Measurements from ENCODE around the gene LDHA. TPM values are rescaled to one million over a fixed set of nuclear protein-coding genes. Genes with fewer than 3 reads are reported as not detected.
A peak's percentile ranks its signal among the peaks of the same experiment; 100 is the strongest.

LDHA gene
- total RNA-seq: 1,000 to 10,000 TPM in 1 of 2 experiments, 100 to 1,000 TPM in 1; 826 to 1,022 TPM

DNA sequence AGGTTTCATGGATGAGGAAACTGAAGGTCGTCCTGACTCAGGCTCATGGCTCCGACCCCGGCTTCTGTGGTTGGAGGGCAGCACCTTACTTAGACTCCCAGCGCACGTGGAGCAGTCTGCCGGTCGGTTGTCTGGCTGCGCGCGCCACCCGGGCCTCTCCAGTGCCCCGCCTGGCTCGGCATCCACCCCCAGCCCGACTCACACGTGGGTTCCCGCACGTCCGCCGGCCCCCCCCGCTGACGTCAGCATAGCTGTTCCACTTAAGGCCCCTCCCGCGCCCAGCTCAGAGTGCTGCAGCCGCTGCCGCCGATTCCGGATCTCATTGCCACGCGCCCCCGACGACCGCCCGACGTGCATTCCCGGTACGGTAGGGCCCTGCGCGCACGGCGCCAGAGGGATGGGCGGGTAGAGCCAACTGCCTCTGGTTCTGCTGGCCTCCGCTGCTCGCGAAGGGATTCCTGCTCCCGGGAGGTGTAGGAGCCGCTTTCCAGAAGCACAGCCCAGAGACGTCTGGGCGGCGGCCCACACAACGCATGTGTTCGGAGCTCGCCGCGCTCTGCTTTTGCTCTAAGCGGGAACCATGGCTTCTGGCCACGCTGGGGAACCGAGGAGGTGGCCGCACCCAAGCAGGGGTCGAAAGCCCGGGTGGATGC is at the start of gene LDHA:
Gene LDHA (plus strand): TSS at position 289 of the 653 bp plus-strand sequence. CDS start 2,280 bp downstream, outside the sequence.
- Mint-ChIP-seq H3K27me3 (no peaks in the 10 kb centered on the region), H3K27ac (peak within 1 kb of the TSS; percentile 98), H3K9me3 (ENCODE audit: low read depth) (no peaks in the 10 kb centered on the region), H3K4me3 (peak within 1 kb of the TSS; percentile 99), H3K36me3 (peaks cover 43% of the 10 kb centered on the region), H3K4me1 (peaks cover 48% of the 10 kb centered on the region)
- CTCF ChIA-PET: interaction anchor here (0.6 to 6.5 kb wide), 12 partner anchors 10 to 370 kb away, joined by 3 to 40 read pairs (median 4); partner anchors contain the start of genes GTF2H1, HPS5, SAAL1 and TSG101
- ATAC-seq: peak; percentile 79
- DNase-seq: peak; percentile 99

DNA sequence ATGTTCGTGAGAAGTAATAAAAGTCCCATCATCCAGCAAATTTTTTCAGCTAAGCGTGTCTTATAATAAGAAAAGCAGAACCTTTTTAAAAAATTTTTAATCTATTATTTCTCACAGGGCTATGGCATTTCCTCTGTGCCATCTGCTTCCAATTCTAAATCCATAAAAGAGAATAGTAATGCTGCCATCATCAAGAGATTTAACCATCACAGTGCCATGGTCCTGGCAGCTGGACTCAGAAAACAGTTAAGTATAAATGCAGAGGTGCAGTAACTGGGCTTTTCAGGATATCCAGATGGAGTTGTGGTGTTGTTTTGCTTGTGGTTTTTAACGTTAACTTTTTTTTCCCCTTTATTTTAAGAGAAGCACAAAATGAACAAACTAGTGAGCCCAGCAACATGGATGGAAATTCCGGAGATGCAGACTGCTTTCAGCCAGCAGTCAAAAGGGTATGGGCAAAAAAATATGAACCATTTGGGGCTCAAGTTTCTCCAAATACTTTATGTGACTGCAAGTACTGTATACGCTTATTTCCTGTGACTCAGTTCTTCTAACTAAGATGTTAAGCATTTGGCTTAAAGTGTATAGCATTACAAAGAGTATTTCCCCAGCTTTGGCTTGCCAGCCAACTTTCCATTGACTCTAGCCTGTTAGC is 46.8 kb upstream of the LDHA start:
- Mint-ChIP-seq H3K27ac (peak overlapping the region; percentile 54), H3K36me3 (peaks cover 29% of the 10 kb centered on the region), H3K9me3 (ENCODE audit: low read depth) (no peaks in the 10 kb centered on the region), H3K4me3 (no peak overlapping the region), H3K4me1 (peaks cover 2% of the 10 kb centered on the region), H3K27me3 (no peaks in the 10 kb centered on the region)
- no peak for DNase-seq
- CTCF ChIA-PET: interaction anchor here (1.2 to 1.6 kb wide), 2 partner anchors 104 to 232 kb away, joined by 3 read pairs; no protein-coding TSS in a partner anchor
- no peak for ATAC-seq

DNA sequence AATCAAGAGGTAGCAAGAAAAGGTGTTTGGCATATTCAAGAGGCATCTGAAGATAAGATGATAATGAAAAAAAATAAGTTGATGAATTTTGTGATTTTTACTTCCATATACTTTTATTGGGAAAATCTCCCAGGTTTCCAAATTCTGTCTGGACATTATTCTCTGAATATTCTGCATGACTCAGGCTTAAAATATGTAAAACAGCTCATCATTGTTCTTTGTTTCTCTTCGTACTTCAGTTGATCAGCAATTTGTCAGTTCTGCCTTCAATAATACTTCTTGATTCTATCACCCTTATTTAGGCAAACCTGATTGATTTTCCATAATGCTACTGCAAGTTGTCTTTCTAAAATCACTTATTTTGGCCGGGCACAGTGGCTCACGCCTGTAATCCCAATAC is 41.8 kb upstream of the LDHA start:
- Mint-ChIP-seq H3K4me1 (peaks cover 2% of the 10 kb centered on the region), H3K27me3 (no peaks in the 10 kb centered on the region), H3K36me3 (peaks cover 35% of the 10 kb centered on the region), H3K4me3 (no peak overlapping the region), H3K9me3 (ENCODE audit: low read depth) (no peaks in the 10 kb centered on the region), H3K27ac (no peak overlapping the region)
- no peak for DNase-seq
- CTCF ChIA-PET: interaction anchor here (1.6 kb wide), 1 partner anchor 109 kb away, joined by 4 read pairs; no protein-coding TSS in a partner anchor
- no peak for ATAC-seq

DNA sequence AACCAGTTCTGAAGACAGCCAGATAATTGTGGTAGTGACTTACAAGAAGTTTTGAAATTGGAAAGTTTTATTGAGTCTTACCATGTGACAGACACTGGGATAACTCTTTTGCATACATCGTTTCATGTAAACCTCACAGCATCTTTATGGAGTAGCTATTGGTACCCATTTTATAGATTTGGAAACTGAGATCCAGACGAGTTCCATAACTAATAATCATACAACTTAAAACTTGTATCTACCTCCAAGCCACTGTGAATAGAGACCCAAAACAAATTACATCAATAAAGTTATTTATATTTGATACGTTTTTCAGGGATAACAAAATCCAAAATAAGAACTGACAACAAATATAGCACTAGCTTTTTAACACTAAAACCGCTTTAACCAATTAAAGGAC is 35.7 kb upstream of the LDHA start:
- H3K27ac Mint-ChIP-seq: no peak overlapping the region
- no peaks in the 10 kb centered on the region for H3K4me1 Mint-ChIP-seq
- no peaks in the 10 kb centered on the region for H3K27me3 Mint-ChIP-seq
- H3K36me3 Mint-ChIP-seq: peaks cover 38% of the 10 kb centered on the region
- H3K9me3 Mint-ChIP-seq (ENCODE audit: low read depth): no peaks in the 10 kb centered on the region
- ATAC-seq (no peak), DNase-seq (no peak)
- CTCF ChIA-PET: interaction anchor here (0.9 to 1.2 kb wide), 3 partner anchors 9 to 115 kb away, joined by 3 to 4 read pairs (median 3); no protein-coding TSS in a partner anchor
- H3K4me3 Mint-ChIP-seq: no peak overlapping the region

DNA sequence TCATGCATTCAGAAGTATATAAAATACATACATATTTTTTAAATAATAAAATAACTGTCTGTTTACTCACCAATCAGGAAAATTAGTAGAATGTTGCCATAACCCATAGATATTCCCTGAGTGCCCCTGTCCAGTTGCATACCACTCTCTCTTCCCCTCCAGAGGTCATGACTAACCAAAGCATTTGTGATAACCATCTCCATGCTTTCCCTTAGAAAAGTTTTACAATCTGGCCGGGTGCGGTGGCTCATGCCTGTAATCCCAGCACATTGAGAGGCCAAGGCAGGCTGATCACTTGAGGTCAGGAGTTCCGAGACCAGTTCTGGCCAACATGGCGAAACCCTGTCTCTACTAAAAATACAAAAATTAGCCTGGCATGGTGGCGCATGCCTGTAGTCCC is 33.2 kb upstream of the LDHA start:
- ATAC-seq: no peak
- no peak overlapping the region for H3K4me3 Mint-ChIP-seq
- H3K36me3 Mint-ChIP-seq: peaks cover 49% of the 10 kb centered on the region
- no peaks in the 10 kb centered on the region for H3K27me3 Mint-ChIP-seq
- DNase-seq: no peak
- H3K4me1 Mint-ChIP-seq: peaks cover 5% of the 10 kb centered on the region
- H3K27ac Mint-ChIP-seq: no peak overlapping the region
- no peaks in the 10 kb centered on the region for H3K9me3 Mint-ChIP-seq (ENCODE audit: low read depth)
- CTCF ChIA-PET: interaction anchor here (1.6 to 1.7 kb wide), 2 partner anchors 35 to 117 kb away, joined by 4 read pairs; no protein-coding TSS in a partner anchor

DNA sequence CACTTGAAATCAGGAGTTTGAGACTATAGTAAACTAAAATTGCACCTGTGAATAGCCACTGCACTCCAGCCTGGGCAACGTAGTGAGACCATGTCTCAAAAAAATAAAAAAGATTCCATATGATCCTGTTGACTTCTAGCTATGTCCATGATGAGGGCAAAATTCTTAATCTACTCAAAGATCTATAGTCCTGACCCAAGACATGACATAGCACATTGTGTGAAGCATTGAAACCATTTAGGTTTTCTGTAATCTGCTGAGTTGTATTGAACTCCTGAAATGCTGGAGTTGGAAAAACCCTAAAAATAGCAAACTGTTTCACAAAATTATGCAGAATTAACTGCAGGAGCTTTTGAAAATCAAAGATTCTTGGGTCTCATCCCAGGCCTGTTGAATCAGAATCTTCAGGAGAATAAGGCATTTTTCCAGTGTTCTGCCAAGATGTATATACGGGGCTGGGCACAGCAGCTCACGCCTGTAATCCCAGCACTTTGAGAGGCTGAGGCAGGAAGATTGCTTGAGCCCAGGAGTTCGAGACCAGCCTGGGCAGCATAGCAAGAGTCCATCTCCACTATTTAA is 29.8 kb upstream of the LDHA start:
- ATAC-seq (no peak), DNase-seq (no peak)
- peaks cover 5% of the 10 kb centered on the region for H3K4me1 Mint-ChIP-seq
- no peaks in the 10 kb centered on the region for H3K9me3 Mint-ChIP-seq (ENCODE audit: low read depth)
- peaks cover 41% of the 10 kb centered on the region for H3K36me3 Mint-ChIP-seq
- H3K27me3 Mint-ChIP-seq: no peaks in the 10 kb centered on the region
- CTCF ChIA-PET: no interaction called here
- no peak overlapping the region for H3K4me3 Mint-ChIP-seq
- no peak overlapping the region for H3K27ac Mint-ChIP-seq

DNA sequence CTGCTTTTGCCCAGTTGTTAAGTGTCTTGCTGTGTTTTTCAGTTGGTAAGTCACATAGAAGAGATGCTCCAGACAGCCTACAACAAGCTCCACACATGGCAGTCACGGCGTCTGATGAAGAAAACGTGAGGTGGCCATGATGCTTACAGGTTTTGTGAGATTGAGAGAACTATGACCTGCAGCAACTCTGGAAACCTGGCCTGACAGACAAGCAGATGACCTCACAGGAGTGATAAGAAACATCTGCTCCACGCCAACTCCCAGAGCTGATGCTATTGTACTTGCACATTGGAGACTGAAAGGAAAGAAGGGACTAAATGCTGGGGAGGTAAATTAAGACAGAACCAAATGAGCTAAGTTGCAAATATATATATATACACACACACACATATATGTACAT is 28.6 kb upstream of the LDHA start:
- CTCF ChIA-PET: no interaction called here
- no peaks in the 10 kb centered on the region for H3K27me3 Mint-ChIP-seq
- no peak overlapping the region for H3K4me3 Mint-ChIP-seq
- ATAC-seq: no peak
- H3K9me3 Mint-ChIP-seq (ENCODE audit: low read depth): no peaks in the 10 kb centered on the region
- DNase-seq: no peak
- H3K4me1 Mint-ChIP-seq: peaks cover 5% of the 10 kb centered on the region
- peaks cover 39% of the 10 kb centered on the region for H3K36me3 Mint-ChIP-seq
- H3K27ac Mint-ChIP-seq: peak overlapping the region; percentile 9

DNA sequence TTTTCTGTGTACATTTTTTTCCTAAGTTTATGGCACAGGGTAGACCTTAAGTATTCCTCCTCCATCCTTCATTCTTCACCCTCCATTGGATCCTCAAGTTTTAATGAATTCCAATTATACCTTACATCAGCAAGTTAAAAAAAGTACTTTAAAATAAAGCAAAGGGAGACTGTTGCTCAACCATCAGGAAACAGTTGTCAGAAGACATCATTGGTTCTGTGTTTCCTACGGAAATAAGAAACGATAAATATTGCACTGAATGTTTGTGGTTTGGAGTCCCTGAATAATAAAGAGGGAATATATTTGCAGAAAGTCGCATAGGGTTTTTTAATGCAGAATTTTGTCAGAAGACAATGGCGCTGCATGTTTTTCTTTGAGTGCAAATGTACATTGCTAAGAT is 28.1 kb upstream of the LDHA start:
- ATAC-seq: no peak
- CTCF ChIA-PET: no interaction called here
- H3K27ac Mint-ChIP-seq: peak overlapping the region; percentile 9

DNA sequence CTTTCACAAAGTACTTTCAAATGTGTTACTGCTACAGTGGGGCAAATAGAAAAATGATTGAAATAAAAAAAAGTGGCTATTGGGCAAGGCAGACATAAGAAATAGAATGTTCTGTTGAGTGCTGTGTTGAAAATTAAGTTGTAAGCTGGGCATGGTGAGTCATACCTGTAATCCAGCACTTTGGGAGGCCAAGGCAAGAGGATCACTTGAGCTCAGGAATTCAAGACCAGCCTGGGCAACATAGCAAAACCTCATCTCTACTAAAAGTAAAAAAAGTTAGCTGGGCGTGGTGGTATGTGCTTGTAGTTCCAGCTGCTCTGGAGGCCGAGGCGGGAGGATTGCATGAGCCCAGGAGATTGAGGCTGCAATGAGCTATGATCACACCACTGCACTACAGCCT is 26.9 kb upstream of the LDHA start:
- Mint-ChIP-seq H3K4me1 (peaks cover 5% of the 10 kb centered on the region), H3K9me3 (ENCODE audit: low read depth) (no peaks in the 10 kb centered on the region), H3K4me3 (no peak overlapping the region), H3K27ac (no peak overlapping the region), H3K36me3 (peaks cover 34% of the 10 kb centered on the region), H3K27me3 (no peaks in the 10 kb centered on the region)
- no peak for DNase-seq
- CTCF ChIA-PET: interaction anchor here (1.4 kb wide), 1 partner anchor 9 kb away, joined by 3 read pairs; no protein-coding TSS in a partner anchor
- no peak for ATAC-seq

More for the DNA sequence above, 28.1 kb upstream of the LDHA start:
- H3K4me3 Mint-ChIP-seq: no peak overlapping the region
- no peak for DNase-seq
- H3K9me3 Mint-ChIP-seq (ENCODE audit: low read depth): no peaks in the 10 kb centered on the region
- no peaks in the 10 kb centered on the region for H3K27me3 Mint-ChIP-seq
- H3K36me3 Mint-ChIP-seq: peaks cover 36% of the 10 kb centered on the region
- peaks cover 5% of the 10 kb centered on the region for H3K4me1 Mint-ChIP-seq

DNA sequence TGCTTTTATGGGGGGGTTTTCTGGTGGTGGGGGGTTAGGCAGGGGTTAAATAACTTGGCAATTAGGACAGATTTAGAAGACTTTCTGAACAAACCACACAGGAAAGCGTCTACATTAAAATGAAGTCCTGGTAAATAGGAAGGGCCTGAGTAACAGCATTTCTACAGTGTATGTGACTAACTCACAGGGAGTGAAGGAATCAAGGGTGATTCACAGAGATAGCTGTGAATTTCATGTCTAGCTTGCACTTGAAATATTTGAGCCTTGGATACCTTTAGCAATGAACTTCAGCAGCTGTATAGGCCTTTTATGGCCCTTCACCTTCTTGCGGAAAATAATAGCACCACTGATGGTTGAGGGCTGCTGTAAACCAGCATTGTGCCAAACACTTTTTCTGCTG is 26.1 kb upstream of the LDHA start:
- CTCF ChIA-PET: interaction anchor here (1.4 kb wide), 1 partner anchor 10 kb away, joined by 3 read pairs; no protein-coding TSS in a partner anchor
- Mint-ChIP-seq H3K27me3 (no peaks in the 10 kb centered on the region), H3K4me3 (no peak overlapping the region), H3K36me3 (peaks cover 32% of the 10 kb centered on the region), H3K9me3 (ENCODE audit: low read depth) (no peaks in the 10 kb centered on the region), H3K27ac (no peak overlapping the region), H3K4me1 (peaks cover 5% of the 10 kb centered on the region)
- ATAC-seq (no peak), DNase-seq (no peak)

DNA sequence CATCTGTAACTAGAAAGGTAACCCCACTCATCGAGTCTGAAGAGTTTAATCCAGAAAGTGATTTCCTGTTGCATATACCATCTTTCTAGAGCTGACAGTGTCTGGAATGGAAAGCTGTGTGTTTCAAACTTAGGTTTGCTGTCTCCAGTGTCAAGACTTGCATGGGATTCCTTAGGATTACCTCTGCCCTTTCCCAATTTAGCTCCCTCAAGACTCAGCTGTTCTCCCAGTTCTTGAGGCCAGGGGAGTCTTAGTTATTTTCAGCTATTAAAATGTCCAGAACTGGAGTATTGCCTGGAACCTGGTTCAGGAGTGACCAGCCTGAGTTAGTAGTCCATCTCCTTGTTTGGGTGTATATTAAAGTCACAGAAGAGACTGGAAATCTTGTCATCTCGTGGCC is 25.0 kb upstream of the LDHA start:
- Mint-ChIP-seq H3K36me3 (peaks cover 27% of the 10 kb centered on the region), H3K4me3 (no peak overlapping the region), H3K4me1 (peaks cover 5% of the 10 kb centered on the region), H3K9me3 (ENCODE audit: low read depth) (no peaks in the 10 kb centered on the region), H3K27me3 (no peaks in the 10 kb centered on the region), H3K27ac (no peak overlapping the region)
- ATAC-seq (no peak), DNase-seq (no peak)
- CTCF ChIA-PET: interaction anchor here (1.3 kb wide), 1 partner anchor 14 kb away, joined by 3 read pairs; no protein-coding TSS in a partner anchor

DNA sequence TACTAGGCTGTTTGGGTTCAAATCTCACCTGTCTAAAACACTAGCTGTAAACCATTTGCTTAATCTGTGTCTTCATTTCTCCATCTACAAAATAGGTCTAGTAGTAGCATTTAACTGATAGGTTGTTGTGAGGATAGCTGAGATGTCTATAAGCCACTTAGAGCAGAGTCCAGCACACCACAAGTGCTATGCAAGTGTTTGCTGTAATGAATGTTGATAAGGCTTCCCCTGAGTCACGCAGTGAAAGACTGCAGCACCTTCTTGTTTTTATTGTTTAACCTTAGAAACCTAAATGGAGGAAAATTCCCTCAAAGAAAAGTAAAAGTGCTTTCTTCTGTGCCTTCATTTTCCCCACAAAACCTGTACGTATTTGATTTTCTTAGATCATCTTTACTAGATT is 23.1 kb upstream of the LDHA start:
- Mint-ChIP-seq H3K4me1 (no peaks in the 10 kb centered on the region), H3K36me3 (peaks cover 15% of the 10 kb centered on the region), H3K4me3 (no peak overlapping the region), H3K9me3 (ENCODE audit: low read depth) (no peaks in the 10 kb centered on the region), H3K27me3 (no peaks in the 10 kb centered on the region), H3K27ac (no peak overlapping the region)
- no peak for ATAC-seq
- no peak for DNase-seq
- CTCF ChIA-PET: interaction anchor here (1.2 to 1.9 kb wide), 2 partner anchors 13 to 74 kb away, joined by 3 to 4 read pairs; no protein-coding TSS in a partner anchor

DNA sequence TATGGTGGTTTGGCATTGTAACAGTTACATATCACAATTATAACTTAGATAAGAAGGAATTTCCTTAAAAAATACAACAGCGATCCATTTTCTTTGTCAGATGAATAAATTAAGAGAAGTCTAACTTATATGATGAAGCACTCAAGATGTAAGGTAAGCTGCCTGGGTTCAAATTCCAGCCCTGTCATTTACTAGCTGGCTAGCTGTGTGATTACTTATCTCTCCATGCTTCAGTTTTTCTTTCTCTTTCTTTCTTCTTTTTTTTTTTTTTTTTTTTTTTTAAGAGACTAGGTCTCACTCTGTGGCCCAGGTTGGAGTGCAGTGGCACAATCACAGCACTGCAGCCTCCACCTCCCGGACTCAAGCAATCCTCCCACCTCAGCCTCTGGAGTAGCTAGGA is 22.2 kb upstream of the LDHA start:
- CTCF ChIA-PET: interaction anchor here (0.8 to 1.9 kb wide), 3 partner anchors 12 to 75 kb away, joined by 3 to 4 read pairs (median 3); no protein-coding TSS in a partner anchor
- no peaks in the 10 kb centered on the region for H3K4me1 Mint-ChIP-seq

More for the DNA sequence above, 22.2 kb upstream of the LDHA start:
- DNase-seq (no peak), ATAC-seq (peak; percentile 12)
- Mint-ChIP-seq H3K36me3 (peaks cover 7% of the 10 kb centered on the region), H3K27me3 (no peaks in the 10 kb centered on the region), H3K27ac (no peak overlapping the region), H3K4me3 (no peak overlapping the region), H3K9me3 (ENCODE audit: low read depth) (no peaks in the 10 kb centered on the region)
